ENCODE measurements around the gene SSR3.

SSR3 gene

DNA sequence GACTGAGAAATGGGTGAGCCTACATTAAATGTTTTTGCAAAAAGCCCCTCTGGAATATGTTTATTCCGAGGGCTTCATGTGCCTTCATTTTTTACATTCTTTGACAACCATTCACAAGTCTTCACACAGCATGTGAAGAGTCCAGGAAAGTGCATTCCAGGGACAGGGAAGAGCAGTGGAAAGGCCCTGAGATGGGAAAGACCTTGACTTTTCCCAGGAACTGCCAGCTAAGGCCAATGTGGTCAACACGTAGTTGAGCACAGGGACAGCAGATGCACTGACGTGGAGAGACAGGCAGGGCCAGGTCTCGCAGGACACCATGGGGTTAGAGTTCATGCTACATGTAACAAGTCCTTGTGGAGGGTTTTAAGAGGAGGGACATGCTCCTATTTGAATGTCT is 21.7 kb downstream of the SSR3 start:
- H3K36me3 ChIP-seq (ENCODE audit: insufficient read depth, low read length) = no peaks in the 10 kb centered on the region; the same call in 1 of the 2 replicates
- H3K4me3 ChIP-seq (ENCODE audit: low read length, poor library complexity, severe bottlenecking) = no peak overlapping the region
- H4K20me1 ChIP-seq (ENCODE audit: insufficient read depth, low read length, poor library complexity, severe bottlenecking) = no peaks in the 10 kb centered on the region
- H3K9me3 ChIP-seq (ENCODE audit: insufficient read depth, low read depth, low read length) = no peaks in the 10 kb centered on the region
- no peak overlapping the region for H3K4me2 ChIP-seq (ENCODE audit: low read depth, low read length, poor library complexity, severe bottlenecking)
- no peaks in the 10 kb centered on the region for H3K27me3 ChIP-seq (ENCODE audit: insufficient read depth, low read length, poor library complexity, severe bottlenecking)
- no peaks in the 10 kb centered on the region for H3K9me2 ChIP-seq (replicated peaks; ENCODE audit: low read depth, low read length)
- H2AFZ ChIP-seq (ENCODE audit: low read length) = no peak overlapping the region
- TF ChIP-seq EZH2phosphoT487 (IDR thresholded peaks at IDR 0.05; ENCODE audit: borderline replicate concordance) = no peak
- TF ChIP-seq, protein P1, sequence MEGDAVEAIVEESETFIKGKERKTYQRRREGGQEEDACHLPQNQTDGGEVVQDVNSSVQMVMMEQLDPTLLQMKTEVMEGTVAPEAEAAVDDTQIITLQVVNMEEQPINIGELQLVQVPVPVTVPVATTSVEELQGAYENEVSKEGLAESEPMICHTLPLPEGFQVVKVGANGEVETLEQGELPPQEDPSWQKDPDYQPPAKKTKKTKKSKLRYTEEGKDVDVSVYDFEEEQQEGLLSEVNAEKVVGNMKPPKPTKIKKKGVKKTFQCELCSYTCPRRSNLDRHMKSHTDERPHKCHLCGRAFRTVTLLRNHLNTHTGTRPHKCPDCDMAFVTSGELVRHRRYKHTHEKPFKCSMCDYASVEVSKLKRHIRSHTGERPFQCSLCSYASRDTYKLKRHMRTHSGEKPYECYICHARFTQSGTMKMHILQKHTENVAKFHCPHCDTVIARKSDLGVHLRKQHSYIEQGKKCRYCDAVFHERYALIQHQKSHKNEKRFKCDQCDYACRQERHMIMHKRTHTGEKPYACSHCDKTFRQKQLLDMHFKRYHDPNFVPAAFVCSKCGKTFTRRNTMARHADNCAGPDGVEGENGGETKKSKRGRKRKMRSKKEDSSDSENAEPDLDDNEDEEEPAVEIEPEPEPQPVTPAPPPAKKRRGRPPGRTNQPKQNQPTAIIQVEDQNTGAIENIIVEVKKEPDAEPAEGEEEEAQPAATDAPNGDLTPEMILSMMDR (conservative IDR thresholded peaks at IDR 0.05; ENCODE audit: low read length) = no peak
- no peaks in the 10 kb centered on the region for H3F3A ChIP-seq (ENCODE audit: low read depth)
- H3K9ac ChIP-seq (ENCODE audit: low read depth, low read length, poor library complexity, severe bottlenecking) = no peak overlapping the region
- no peaks in the 10 kb centered on the region for H3K4me1 ChIP-seq (ENCODE audit: insufficient read depth, low read length, poor library complexity, severe bottlenecking)
- H3K79me2 ChIP-seq (ENCODE audit: insufficient read depth, low read length) = no peaks in the 10 kb centered on the region

DNA sequence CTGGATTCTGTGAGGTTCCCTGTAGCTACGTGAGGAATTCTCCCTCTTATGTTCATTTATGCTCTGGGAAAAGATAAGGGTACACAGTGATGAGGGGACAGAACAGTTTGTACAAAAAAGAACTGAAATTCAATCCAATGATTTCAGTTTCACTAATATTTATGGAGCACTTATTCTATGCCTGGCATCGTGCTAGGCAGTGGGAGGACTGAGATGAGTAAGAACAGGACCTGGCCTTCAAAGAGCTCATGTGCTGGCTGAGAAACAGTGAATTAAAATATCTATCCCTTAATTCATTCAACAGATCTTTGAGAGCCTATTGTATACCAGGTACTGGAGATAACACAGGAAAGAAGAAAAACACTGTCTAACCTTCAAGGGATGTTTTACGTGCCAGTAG is 22.2 kb downstream of the SSR3 start:
- Histone ChIP-seq H4K20me1 (ENCODE audit: insufficient read depth, low read length, poor library complexity, severe bottlenecking) (no peaks in the 10 kb centered on the region), H2AFZ (ENCODE audit: low read length) (no peak overlapping the region), H3K27me3 (ENCODE audit: insufficient read depth, low read length, poor library complexity, severe bottlenecking) (peaks cover under 1% of the 10 kb centered on the region), H3F3A (ENCODE audit: low read depth) (no peaks in the 10 kb centered on the region), H3K36me3 (ENCODE audit: insufficient read depth, low read length) (no peaks in the 10 kb centered on the region), H3K4me3 (ENCODE audit: low read length, poor library complexity, severe bottlenecking) (no peak overlapping the region), H3K4me2 (ENCODE audit: low read depth, low read length, poor library complexity, severe bottlenecking) (no peak overlapping the region), H3K9me3 (ENCODE audit: insufficient read depth, low read depth, low read length) (no peaks in the 10 kb centered on the region), H3K9ac (ENCODE audit: low read depth, low read length, poor library complexity, severe bottlenecking) (no peak overlapping the region), H3K79me2 (ENCODE audit: insufficient read depth, low read length) (no peaks in the 10 kb centered on the region), H3K9me2 (replicated peaks; ENCODE audit: low read depth, low read length) (no peaks in the 10 kb centered on the region), H3K4me1 (ENCODE audit: insufficient read depth, low read length, poor library complexity, severe bottlenecking) (no peaks in the 10 kb centered on the region)
- TF ChIP-seq EZH2phosphoT487 (IDR thresholded peaks at IDR 0.05; ENCODE audit: borderline replicate concordance) = no peak
- TF ChIP-seq, protein P1 (conservative IDR thresholded peaks at IDR 0.05; ENCODE audit: low read length) = no peak

DNA sequence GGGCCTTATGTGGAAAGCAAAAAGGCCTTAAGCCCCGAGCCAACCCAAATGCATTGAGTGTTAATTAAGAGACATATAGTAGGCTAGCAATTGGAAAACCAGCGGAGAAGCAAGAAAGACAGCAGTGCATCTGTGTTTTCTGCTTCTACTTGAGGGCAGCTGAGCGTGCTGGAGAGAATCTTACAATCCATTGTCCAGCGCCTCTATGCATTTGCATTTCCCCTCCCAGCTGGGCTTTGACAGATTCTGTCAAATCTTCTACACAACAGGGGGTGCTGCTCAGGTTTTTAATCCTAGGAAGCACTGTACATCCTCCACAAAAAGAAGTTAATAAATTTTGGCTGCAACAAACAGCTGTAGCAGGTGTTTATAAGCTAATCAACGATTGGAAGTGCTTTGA is 23.9 kb downstream of the SSR3 start:
- H3K27me3 ChIP-seq (ENCODE audit: insufficient read depth, low read length, poor library complexity, severe bottlenecking) = peaks cover 16% of the 10 kb centered on the region
- H3K9ac ChIP-seq (ENCODE audit: low read depth, low read length, poor library complexity, severe bottlenecking) = no peak overlapping the region
- H3K9me3 ChIP-seq (ENCODE audit: insufficient read depth, low read depth, low read length) = no peaks in the 10 kb centered on the region
- H2AFZ ChIP-seq (ENCODE audit: low read length) = no peak overlapping the region
- H3K79me2 ChIP-seq (ENCODE audit: insufficient read depth, low read length) = no peaks in the 10 kb centered on the region
- no peaks in the 10 kb centered on the region for H4K20me1 ChIP-seq (ENCODE audit: insufficient read depth, low read length, poor library complexity, severe bottlenecking)
- no peaks in the 10 kb centered on the region for H3K4me1 ChIP-seq (ENCODE audit: insufficient read depth, low read length, poor library complexity, severe bottlenecking)
- H3K36me3 ChIP-seq (ENCODE audit: insufficient read depth, low read length) = no peaks in the 10 kb centered on the region
- no peak overlapping the region for H3K4me3 ChIP-seq (ENCODE audit: low read length, poor library complexity, severe bottlenecking)
- no peak overlapping the region for H3K4me2 ChIP-seq (ENCODE audit: low read depth, low read length, poor library complexity, severe bottlenecking)
- H3F3A ChIP-seq (ENCODE audit: low read depth) = no peaks in the 10 kb centered on the region
- no peaks in the 10 kb centered on the region for H3K9me2 ChIP-seq (replicated peaks; ENCODE audit: low read depth, low read length)
- TF ChIP-seq EZH2phosphoT487 (IDR thresholded peaks at IDR 0.05; ENCODE audit: borderline replicate concordance) = no peak
- TF ChIP-seq, protein P1 (conservative IDR thresholded peaks at IDR 0.05; ENCODE audit: low read length) = no peak
